ENCODE measurements around the gene WNK1. TPM values are rescaled to one million over a fixed set of nuclear protein-coding genes. Genes with fewer than 3 reads are reported as not detected.
"Not testable (repeated sequence)": the region's sequence is repeated elsewhere in the genome, so short reads cannot be mapped to it uniquely, and the experiment has no call there.

The WNK1 gene
- total RNA-seq: 100 to 1,000 TPM; 142 to 143 TPM

GRCh38 chr12:751999-752694 is at the start of gene WNK1:
Gene WNK1, plus strand, starts transcription at chr12:752579. Its CDS starts 987 bp downstream, at chr12:753566.
- Mint-ChIP-seq H3K4me3 (no peak within 1 kb of the TSS), H3K36me3 (ENCODE audit: low read depth) (peaks cover 38% of the 10 kb centered on the region), H3K9me3 (no peaks in the 10 kb centered on the region), H3K27me3 (no peaks in the 10 kb centered on the region), H3K4me1 (ENCODE audit: low read depth) (peaks cover 29% of the 10 kb centered on the region), H3K27ac (peak within 1 kb of the TSS; percentile 93)
- POLR2A ChIA-PET: interaction anchor here (0.8 to 6.3 kb wide), 34 partner anchors 8 to 364 kb away, joined by 3 to 54 read pairs (median 4); partner anchors contain the start of gene NINJ2
- TF ChIP-seq, protein P1, sequence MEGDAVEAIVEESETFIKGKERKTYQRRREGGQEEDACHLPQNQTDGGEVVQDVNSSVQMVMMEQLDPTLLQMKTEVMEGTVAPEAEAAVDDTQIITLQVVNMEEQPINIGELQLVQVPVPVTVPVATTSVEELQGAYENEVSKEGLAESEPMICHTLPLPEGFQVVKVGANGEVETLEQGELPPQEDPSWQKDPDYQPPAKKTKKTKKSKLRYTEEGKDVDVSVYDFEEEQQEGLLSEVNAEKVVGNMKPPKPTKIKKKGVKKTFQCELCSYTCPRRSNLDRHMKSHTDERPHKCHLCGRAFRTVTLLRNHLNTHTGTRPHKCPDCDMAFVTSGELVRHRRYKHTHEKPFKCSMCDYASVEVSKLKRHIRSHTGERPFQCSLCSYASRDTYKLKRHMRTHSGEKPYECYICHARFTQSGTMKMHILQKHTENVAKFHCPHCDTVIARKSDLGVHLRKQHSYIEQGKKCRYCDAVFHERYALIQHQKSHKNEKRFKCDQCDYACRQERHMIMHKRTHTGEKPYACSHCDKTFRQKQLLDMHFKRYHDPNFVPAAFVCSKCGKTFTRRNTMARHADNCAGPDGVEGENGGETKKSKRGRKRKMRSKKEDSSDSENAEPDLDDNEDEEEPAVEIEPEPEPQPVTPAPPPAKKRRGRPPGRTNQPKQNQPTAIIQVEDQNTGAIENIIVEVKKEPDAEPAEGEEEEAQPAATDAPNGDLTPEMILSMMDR (IDR thresholded peaks at IDR 0.05): no peak
- ATAC-seq: peak; percentile 81
- intact Hi-C loops (cut with micrococcal nuclease): loop anchor here (2.0 to 5.0 kb wide), 4 partner anchors 40 to 180 kb away; no protein-coding TSS in a partner anchor
- DNase-seq: peak; percentile 97
- CTCF ChIA-PET: interaction anchor here (0.7 to 6.4 kb wide), 44 partner anchors 9 to 204 kb away, joined by 3 to 107 read pairs (median 11); no protein-coding TSS in a partner anchor

DNA sequence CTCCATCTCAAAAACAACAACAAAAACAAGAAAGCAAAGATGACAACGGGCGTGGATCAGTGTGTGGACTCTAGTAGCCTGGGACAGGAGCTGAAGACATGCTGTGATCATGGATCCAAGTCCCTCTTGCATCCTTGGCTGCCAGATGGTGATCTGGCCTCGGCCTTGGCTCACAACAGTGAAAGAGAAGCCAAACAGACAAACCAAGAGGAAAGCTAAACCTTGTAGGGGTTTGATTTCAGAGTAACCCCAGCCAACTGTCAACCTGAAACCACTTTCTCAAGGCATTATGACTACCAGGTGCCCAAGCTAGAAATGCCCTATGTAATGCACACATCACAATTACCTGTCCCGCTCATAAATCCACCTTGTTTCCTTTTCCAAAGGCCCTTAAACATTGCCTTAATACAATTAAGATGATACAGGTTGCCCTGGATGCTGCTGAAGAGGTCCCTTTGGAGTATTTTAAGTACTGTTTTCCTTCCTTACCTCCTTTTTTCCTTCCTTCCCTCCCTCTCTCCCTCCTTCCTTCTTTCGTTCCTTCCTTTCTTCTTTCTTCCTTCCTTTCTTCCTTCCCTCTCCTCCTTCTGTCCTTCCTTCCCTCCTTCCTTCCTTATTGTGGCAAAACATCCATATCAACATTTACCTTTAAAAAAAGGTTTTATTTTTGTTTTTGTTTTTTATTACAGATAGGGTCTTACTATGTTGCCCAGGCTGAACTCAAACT is 47.7 kb upstream of the WNK1 start:
- Mint-ChIP-seq H3K27ac (no peak overlapping the region), H3K4me1 (ENCODE audit: low read depth) (peaks cover 8% of the 10 kb centered on the region), H3K36me3 (ENCODE audit: low read depth) (no peaks in the 10 kb centered on the region), H3K9me3 (no peaks in the 10 kb centered on the region), H3K27me3 (no peaks in the 10 kb centered on the region), H3K4me3 (no peak overlapping the region)
- DNase-seq (no peak), ATAC-seq (no peak)
- intact Hi-C loops (cut with micrococcal nuclease): no loop called here
- ChIA-PET CTCF (no interaction called here), POLR2A (no interaction called here)
- TF ChIP-seq, protein P1 (IDR thresholded peaks at IDR 0.05): no peak

- CTCF ChIA-PET; H3K36me3 Mint-ChIP-seq (ENCODE audit: low read depth); ATAC-seq; DNase-seq; POLR2A ChIA-PET; H3K4me3 Mint-ChIP-seq; H3K9me3 Mint-ChIP-seq; H3K27me3 Mint-ChIP-seq; intact Hi-C loops (cut with micrococcal nuclease); H3K27ac Mint-ChIP-seq: not testable (repeated sequence)
- peaks cover 18% of the 10 kb centered on the region for H3K4me1 Mint-ChIP-seq (ENCODE audit: low read depth)
Observed at GRCh38 chr12:708084-708483, 44.3 kb upstream of the WNK1 start.

- intact Hi-C loops (cut with micrococcal nuclease): loop anchor here (5.0 kb wide), 1 partner anchor 43 kb away; the partner anchor contains the start of gene WNK1
- H3K36me3 Mint-ChIP-seq (ENCODE audit: low read depth): no peaks in the 10 kb centered on the region
- no peak overlapping the region for H3K4me3 Mint-ChIP-seq
- TF ChIP-seq, protein P1 (IDR thresholded peaks at IDR 0.05): no peak
- no peaks in the 10 kb centered on the region for H3K9me3 Mint-ChIP-seq
- no peaks in the 10 kb centered on the region for H3K27me3 Mint-ChIP-seq
- no peak overlapping the region for H3K27ac Mint-ChIP-seq
- ChIA-PET CTCF (interaction anchor here (0.6 to 1.0 kb wide), 3 partner anchors 13 to 105 kb away, joined by 3 to 5 read pairs (median 3); no protein-coding TSS in a partner anchor), POLR2A (no interaction called here)
- peaks cover 21% of the 10 kb centered on the region for H3K4me1 Mint-ChIP-seq (ENCODE audit: low read depth)
- ATAC-seq (no peak), DNase-seq (no peak)
Observed at GRCh38 chr12:709455-710020, 42.8 kb upstream of the WNK1 start.

DNA sequence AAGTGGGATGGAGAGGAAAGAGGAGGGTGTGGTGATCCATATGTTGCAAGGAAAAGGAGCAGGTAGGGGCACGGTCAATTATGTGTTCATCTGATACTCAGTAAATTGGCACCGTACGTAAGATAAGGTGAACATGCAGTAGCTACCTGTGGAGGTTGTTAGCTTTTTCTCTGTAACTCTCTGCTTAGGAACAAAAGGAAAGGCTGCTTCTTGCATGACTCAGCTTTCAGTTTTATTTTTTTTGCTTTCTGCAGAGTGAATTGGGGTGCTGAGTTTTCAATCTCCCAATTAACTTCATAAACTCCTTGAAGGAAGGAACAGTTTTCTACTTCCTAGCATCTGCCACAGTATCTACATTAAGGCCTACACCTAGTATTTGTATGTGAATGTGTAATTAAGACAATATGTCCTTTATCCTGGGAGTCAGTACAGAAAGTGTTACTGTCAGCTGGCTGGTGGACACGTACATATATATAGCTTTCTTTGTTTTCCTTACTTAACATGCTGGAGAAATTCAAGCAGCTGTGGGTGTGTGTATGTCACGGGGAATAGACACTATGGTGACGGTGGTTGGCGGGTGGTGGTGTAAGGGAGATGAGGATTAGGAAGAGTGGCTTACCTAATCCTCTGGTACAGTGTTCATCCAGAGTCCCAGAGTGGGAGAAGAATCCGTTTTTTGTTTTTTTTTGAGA is 40.1 kb upstream of the WNK1 start:
- no peak for DNase-seq
- peak overlapping the region; percentile 67 for H3K27ac Mint-ChIP-seq
- no peaks in the 10 kb centered on the region for H3K36me3 Mint-ChIP-seq (ENCODE audit: low read depth)
- H3K27me3 Mint-ChIP-seq: no peaks in the 10 kb centered on the region
- ChIA-PET POLR2A (interaction anchor here (0.7 to 3.5 kb wide), 9 partner anchors 10 to 70 kb away, joined by 3 to 15 read pairs (median 5); partner anchors contain the start of gene WNK1), CTCF (interaction anchor here (0.7 to 1.7 kb wide), 10 partner anchors 12 to 143 kb away, joined by 3 to 4 read pairs (median 3); partner anchors contain the start of gene WNK1)
- no peak for ATAC-seq
- no peaks in the 10 kb centered on the region for H3K9me3 Mint-ChIP-seq
- H3K4me1 Mint-ChIP-seq (ENCODE audit: low read depth): peaks cover 35% of the 10 kb centered on the region
- no peak overlapping the region for H3K4me3 Mint-ChIP-seq
- TF ChIP-seq, protein P1 (IDR thresholded peaks at IDR 0.05): no peak
- intact Hi-C loops (cut with micrococcal nuclease): loop anchor here (5.0 kb wide), 1 partner anchor 40 kb away; the partner anchor contains the start of gene WNK1
